Measurements from ENCODE around the gene GAPVD1.

DNA sequence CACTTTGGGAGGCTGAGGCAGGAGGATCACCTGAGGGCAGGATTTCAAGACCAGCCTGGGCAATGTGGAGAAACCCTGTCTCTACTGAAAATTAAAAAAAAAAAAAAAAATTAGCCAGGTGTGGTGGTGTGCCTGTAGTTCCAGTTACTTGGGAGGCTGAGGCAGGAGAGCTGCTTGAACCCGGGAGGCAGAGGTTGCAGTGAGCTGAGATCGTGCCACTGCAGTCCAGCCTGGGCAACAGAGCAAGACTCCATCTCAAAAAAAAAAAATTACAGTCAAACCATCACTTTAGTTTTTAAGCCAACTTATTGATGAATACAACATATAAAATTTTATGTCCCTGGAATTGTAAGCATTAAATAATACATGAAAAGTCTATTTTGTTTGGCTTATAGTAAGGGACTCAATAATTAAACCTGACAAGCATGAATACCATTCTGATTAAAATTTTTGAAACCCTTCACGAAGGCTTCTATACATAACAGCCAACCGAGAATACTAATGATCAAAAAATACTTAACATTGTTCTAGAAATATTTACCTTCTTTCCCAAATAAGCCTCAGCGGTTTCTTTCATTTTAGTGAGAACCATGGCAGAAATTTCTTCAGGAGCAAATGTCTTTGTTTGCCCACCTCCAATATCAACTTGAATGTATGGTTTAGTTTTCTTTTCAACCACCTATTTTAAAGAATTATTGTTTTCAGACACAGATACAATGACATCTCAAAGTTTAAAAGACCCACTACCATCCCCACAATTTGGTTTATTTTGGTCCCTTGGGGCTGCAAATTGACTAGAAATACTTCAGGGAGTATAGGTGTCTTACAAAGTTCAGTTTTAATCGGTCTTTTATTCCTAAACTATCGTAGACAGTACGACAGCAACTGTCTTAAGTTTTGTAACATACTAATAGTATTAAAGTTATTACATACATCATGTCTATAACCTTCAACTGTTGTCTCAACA is 21.7 kb upstream of the GAPVD1 start:
- TF ChIP-seq, protein P1, sequence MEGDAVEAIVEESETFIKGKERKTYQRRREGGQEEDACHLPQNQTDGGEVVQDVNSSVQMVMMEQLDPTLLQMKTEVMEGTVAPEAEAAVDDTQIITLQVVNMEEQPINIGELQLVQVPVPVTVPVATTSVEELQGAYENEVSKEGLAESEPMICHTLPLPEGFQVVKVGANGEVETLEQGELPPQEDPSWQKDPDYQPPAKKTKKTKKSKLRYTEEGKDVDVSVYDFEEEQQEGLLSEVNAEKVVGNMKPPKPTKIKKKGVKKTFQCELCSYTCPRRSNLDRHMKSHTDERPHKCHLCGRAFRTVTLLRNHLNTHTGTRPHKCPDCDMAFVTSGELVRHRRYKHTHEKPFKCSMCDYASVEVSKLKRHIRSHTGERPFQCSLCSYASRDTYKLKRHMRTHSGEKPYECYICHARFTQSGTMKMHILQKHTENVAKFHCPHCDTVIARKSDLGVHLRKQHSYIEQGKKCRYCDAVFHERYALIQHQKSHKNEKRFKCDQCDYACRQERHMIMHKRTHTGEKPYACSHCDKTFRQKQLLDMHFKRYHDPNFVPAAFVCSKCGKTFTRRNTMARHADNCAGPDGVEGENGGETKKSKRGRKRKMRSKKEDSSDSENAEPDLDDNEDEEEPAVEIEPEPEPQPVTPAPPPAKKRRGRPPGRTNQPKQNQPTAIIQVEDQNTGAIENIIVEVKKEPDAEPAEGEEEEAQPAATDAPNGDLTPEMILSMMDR (IDR thresholded peaks at IDR 0.05): no peak
- no peak for TF ChIP-seq POLR2AphosphoS5 (IDR thresholded peaks at IDR 0.05)
